GM15510 (cell line): ENCODE results near the gene AVPR1A.

Experiments
- POLR2A ChIP-seq: IDR thresholded peaks from 3 replicates; pipeline ENCODE4 v1.6.1; 2011; ENCODE audit warnings: borderline replicate concordance; ENCODE audit not compliant: insufficient read length; ENCODE audit errors: extremely low read depth

AVPR1A gene

DNA sequence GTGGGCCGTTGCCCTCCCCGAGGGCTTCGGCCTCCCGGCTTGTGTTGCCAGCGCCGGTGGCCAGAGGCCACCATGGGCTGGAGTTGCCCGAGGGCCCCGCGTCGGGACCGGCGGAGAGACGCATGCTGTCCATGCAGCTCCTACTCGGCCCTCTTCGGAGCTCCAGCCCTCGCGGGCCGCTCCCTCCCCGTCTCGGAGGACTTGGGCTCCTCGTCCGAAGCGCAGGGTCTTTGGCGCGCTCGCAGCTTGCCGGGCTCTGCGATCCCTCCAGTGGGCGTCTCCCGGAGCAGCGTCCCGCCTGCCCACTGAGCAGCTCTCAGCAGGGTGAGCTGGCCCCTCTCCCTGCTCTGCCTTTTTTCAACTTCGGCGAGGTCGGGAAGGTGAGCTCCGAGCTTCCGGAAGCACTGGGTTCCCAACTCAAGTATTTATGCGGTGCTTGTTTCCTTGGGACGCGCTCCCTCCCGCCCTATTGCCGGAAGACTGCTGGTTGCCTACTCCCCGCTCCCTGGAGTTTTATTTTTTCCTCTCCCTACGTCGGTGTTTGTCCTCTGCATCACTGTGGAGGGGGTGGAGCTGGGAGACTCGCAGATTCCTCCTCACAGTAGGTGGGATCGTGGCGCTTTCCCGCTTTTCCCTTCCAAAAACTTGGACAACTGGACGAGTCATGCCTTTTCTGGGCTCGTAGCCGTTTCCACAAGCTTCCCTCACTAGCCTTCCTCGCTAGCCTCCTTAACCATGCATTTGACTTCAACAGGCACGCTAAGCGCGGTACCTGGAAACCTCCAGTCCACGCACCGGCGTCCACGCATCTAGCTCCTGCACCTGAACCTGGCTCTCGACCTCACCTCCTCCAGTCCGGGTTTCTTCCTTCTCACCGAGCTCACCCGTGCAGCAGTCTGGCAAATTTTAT lies at the start of gene AVPR1A:
TSS of gene AVPR1A (minus strand) at position 489 of the 910 bp plus-strand sequence. CDS start at position 124, 365 bp downstream.
- TF ChIP-seq POLR2A: no peak

DNA sequence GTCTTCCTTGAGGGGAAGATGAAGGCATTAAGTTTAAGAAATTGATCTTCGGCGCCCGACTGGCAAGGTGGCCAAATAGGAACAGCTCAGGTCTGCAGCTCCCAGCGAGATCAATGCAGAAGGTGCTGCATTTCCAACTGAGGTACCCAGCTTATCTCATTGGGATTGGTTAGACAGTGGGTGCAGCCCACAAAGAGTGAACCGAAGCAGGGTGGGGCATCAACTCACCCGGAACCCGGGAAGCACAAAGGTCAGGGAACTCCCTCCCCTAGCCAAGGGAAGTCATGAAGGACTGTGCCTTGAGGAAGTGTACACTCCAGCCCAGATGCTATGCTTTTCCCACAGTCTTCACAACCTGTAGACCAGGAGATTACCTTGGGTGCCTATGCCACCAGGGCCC lies 45.2 kb upstream of the AVPR1A start:
- TF ChIP-seq POLR2A: no peak

DNA sequence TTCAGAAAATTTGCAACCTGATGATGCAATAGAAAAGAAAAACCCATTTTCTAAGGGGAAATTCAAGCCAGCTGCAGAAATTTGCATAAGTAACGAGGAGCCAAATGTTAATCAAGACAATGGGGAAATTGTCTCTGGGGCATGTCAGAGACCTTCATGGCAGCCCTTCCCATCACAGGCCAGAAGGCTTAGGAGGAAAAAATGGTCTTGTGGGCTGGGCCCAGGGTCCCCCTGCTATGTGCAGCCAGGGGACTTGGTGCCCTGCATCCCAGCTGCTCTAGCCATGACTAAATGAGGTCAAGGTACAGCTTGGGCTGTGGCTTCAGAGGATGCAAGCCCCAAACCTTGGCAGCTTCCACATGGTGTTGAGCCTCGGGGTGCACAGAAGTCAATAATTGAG lies 28.2 kb upstream of the AVPR1A start:
- TF ChIP-seq POLR2A: no peak

DNA sequence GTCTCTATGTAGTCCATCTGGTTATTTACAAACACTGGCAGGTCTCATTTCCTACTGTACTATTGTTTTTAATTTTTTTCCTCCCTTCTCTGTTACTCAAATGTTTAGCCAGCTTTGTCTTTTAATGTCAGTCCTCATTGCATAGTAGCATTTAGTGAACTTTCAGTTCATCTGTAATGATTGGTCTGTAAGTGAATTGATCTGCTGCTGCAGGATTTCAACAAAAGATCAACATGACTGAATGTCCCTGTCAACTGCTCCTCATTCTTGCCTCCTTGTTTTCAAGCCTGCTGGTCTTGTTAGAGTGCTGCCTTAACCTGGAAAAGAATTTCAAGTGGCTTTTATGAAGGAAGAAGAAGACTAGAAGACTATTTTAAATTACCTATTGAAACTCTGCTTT lies 19.3 kb upstream of the AVPR1A start:
- no peak for TF ChIP-seq POLR2A

DNA sequence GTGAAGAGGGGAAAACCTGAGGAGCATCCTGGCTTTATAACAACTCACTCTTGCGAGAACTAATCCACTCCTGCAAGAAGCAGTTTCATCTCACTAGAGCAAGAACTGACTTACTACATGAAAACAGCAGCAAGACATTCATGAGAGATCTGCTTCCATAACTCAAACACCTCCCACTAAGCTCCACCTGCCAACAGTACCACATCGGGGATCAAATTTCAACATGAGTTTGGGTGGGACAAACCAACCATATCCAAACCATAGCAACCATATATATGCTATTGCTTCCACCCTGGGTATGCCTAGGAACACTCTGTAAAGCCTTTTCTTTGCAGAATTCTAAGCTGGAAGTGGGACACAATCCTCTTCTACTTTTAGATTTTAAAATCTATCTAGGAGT lies 13.9 kb upstream of the AVPR1A start:
- no peak for TF ChIP-seq POLR2A

DNA sequence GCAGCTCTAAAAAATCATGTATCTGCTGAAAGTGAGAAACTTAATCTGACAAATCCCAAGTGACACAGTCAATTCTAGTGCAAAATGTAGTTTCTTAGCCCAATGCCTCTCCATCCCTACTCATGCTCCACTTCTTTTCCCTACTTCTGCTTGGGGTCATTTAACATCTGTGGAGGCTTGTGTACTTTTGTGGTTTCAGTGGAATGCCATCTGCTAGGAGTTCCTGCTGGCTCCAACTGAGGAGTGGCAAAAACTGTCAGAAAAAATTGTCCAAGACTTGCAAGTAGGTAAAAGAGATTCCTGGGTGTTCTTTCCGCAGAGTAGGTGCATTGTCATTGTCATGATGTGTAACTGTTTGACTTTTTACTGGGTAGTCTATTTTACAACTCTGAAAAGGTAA lies 12.5 kb upstream of the AVPR1A start:
- no peak for TF ChIP-seq POLR2A

DNA sequence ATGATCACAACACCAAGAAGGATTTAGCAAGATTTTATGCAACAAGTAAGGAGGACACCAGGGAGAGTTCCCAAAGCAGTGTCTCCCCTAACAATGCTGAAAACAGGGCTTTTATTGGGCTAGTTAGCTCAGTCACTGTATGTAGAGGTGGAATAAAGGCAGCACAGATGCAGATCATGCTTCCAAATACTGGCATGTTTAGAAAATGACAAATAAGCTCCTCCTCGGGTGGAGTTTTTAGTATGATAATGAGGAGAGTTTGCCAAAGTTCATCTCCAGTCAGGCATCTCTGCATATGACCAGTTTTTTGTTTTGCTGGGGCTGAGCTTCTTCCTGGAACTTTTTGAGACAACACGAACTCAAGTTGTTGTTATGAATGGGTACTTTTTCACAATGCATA lies 4.4 kb upstream of the AVPR1A start:
- TF ChIP-seq POLR2A: no peak

DNA sequence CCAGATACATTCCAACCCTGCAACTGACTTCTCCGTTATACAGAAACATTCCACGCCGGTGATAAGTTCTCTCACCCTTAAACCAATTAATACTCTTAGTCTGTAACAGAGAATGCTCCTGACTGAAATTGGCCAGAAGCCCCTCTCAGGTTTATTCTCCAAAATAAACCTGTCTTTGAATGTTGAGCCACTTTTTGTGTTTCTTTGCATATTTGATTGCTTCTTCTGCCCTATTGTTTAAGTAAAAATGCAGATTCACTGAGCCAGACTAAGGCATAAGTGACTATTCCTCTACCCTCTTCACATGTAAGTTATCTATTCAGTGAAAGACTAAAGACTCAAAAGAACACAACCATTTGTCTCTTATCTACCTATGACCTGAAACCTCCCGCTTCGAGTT lies 3.6 kb upstream of the AVPR1A start:
- no peak for TF ChIP-seq POLR2A

DNA sequence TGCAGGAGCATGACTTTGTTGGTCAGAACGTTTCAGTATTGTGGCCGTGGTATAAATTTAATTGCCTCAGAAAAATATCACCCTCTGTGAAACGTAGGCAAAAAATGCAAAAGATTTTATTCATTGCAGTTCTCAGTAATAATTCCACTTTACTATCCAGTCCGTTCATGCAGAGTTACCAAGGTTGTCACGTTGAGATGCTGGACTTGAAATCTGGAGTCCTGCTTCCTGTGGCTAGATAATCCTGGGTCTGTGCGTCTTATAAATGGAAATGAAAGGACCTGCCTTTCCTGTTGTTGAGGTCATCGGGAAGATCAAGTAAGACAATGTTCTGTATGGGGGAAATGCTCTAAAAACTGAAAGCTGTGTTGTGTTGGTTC lies 1.3 kb upstream of the AVPR1A start:
- TF ChIP-seq POLR2A: no peak

DNA sequence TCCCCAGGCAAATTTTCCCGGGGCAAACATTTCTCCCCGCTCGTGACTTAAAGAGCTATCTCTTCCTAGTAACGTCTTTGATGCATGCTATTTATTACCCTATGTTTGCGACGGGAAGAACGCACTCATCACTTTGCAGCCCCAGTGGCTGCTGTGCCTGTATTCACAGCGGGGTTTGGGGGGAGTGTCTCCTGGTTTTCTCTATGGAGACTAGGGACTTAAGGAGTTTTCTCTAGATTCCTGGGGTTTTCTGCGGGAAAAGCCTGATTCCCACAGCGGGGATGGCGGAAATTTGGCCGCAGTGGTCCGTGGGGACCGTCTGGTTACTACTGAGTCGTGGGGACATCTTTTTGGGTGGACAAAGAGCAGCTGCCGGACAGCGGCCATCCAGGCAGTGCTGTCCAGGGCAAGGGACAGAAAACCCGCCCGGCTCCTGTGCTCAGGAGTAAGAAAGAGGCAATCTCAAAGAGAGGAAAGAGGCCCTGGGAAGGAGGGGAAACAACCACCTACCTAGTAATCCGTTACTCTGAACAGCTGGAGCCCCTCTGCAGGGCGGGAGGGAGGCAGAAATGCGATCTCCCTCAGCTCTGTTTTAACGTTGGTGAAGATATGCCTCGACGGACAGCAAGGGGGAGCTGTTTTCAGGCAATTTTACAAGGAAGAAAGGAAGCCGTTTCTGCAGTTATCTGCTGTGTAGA lies 771 bp upstream of the AVPR1A start:
- no peak for TF ChIP-seq POLR2A

DNA sequence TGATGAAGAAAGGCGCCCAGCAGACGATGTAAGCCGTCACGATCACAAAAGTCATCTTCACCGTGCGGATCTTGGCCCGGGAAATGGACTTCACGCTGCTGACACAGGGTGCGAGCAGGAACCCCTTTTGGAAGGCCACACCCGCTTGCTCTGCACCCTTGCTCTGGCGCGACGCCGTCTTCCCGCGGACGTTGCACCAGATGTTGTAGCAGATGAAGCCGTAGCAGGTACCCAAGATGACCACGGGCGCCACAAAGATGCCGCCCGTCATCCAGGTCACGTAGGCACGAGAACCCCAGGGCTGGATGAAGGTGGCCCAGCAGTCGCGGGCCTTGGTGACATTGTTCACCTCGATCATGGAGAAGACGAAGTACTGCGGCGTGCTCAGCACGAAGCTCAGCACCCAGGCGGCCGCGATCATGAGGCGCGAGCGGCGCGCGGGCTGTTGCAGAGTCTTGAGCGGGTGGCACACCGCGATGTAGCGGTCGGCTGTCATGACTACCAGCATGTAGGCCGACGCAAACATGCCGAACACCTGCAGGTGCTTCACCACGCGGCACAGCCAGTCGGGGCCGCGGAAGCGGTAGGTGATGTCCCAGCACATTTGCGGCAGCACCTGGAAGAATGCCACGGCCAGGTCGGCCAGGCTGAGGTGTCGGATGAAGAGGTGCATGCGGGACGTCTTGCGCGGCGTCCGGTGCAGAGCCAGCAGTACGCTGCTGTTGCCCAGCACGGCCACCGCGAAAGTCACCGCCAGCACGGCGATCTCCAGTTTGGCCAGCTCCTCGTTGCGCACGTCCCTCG lies 890 bp downstream of the AVPR1A start:
- no peak for TF ChIP-seq POLR2A

DNA sequence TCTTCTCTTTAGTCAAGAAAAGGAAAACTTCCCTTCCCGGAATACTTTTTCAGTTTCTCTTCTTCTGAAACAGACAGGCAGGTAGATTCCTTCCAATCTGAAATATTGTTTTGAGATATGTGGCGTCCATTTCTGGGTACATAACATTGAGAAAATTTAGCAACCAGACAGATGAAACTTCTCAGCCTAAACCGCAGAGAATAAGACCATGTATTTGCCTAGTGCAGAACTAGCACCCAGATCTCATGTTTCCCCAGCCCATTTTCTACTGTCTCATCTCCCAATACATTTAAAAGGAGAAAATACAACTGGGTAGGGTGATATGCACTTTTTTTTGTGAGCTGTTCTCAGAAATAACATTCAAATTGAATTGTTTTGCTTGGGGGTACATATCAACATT lies 6.4 kb downstream of the AVPR1A start:
- no peak for TF ChIP-seq POLR2A

DNA sequence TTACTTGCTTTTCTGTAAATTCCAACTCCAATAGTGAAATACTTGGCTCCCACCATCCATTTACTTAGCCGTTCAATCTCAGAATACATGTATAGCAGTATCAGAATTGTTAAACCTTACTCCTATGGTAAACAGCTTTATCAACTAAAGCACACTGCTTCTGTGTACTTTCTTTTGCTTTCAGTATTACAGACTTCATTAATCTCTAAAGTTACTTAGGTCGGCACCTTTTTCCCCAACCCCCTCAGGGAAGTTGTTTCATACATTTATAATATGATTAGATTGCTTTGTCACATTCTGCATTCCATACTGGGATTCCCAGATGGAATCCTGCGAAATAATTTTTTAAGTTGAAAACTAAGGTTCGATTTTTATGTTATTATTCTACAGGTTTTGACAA lies 12.5 kb downstream of the AVPR1A start:
- TF ChIP-seq POLR2A: no peak

DNA sequence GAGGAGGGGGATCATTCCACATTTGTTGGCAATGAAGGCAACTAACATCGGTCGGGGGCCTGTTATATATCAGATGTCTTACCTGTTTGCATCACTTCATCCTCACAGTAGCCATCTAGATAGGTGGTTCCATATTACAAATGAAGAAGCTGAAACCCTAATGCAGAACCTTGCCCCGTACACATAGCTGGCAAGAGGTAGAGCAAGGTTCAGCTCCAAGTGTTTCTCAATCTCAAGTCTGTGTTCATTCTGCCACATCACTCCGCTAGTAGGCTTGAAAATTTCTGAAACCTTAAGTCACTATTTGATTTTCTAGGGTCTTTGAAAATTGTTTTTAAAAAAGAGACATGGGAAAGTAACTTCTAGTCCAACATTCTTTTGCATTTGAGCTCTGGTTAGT lies 17.0 kb downstream of the AVPR1A start:
- TF ChIP-seq POLR2A: no peak

DNA sequence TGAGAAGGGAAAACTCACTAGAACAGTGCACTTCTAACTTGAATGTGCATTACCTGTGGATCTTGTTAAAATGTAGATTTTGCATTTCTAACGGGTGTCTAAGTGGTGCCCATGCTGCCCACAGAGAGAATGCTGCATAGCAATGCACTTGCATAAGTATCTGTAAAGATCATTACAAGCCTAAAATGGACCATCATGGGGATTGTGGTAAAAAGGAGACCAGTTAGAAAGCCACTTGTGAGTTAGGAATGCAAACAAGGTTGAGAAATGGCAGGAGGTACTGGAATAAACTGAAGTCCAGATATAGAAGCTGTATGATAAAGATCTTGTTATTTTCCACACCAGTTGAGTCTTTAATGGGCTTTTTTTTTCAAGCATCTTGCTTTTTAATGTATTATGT lies 18.8 kb downstream of the AVPR1A start:
- no peak for TF ChIP-seq POLR2A
